H1 (cell line): ENCODE measurements around the gene SMYD3. TPM values are rescaled to one million over a fixed set of nuclear protein-coding genes. Genes with fewer than 3 reads are reported as not detected.

ENCODE experiments used
- CTCF ChIA-PET: fragments of 300-600 bp; sonication (Branson Sonifier 250); formaldehyde crosslinking; loops from one replicate; lab custom pipeline; 2021; ENCODE audit not compliant: partially characterized antibody; lab: Charles Lee
- POLR2A ChIA-PET: fragments of 300-600 bp; sonication (Branson Sonifier 250); formaldehyde crosslinking; loops from one replicate; lab custom pipeline; 2021; ENCODE audit warnings: inconsistent platforms; ENCODE audit not compliant: partially characterized antibody; lab: Charles Lee
- DNase-seq, 2 experiments: peaks; one replicate each; pipeline versions ENCODE4 v3.0.0 to v3.0.0-alpha.2; 2010 to 2022; ENCODE audit warnings: low spot score in 2 of 2, low read depth in 1 of 2, mixed read lengths in 1 of 2
- FAIRE-seq: peaks from 2 replicates; lab custom pipeline; 2011; peaks lifted over from hg19 to GRCh38; lab: Jason Lieb, UNC
- H2AFZ ChIP-seq: 2 replicates; pipeline ENCODE4 v1.8.1; 2012; ENCODE audit warnings: low read length, inconsistent platforms
- H2AK5ac ChIP-seq: 2 replicates; pipeline ENCODE4 v1.6.1; 2013; ENCODE audit warnings: low read depth, low read length
- H2BK120ac ChIP-seq: replicated peaks from 2 replicates; pipeline ENCODE3; 2013; ENCODE audit warnings: low read depth, low read length, inconsistent platforms
- H2BK12ac ChIP-seq: 2 replicates; pipeline ENCODE4 v1.6.1; 2013; ENCODE audit warnings: low read depth, low read length
- H2BK15ac ChIP-seq: 2 replicates; pipeline ENCODE4 v1.6.1; 2013; ENCODE audit warnings: low read length
- H2BK20ac ChIP-seq: 2 replicates; pipeline ENCODE4 v1.6.1; 2013; ENCODE audit warnings: low read length
- H2BK5ac ChIP-seq: 2 replicates; pipeline ENCODE4 v1.6.1; 2013; ENCODE audit warnings: low read depth, low read length
- H3K14ac ChIP-seq: 2 replicates; pipeline ENCODE4 v1.6.1; 2013; ENCODE audit warnings: inconsistent platforms; ENCODE audit not compliant: insufficient read length
- H3K18ac ChIP-seq: 2 replicates; pipeline ENCODE4 v1.6.1; 2013; ENCODE audit warnings: low read length; ENCODE audit errors: extremely low read depth
- H3K23ac ChIP-seq: 2 replicates; pipeline ENCODE4 v1.6.1; 2013; ENCODE audit warnings: inconsistent platforms; ENCODE audit not compliant: insufficient read length
- H3K23me2 ChIP-seq: 2 replicates; pipeline ENCODE4 v1.6.1; 2013; ENCODE audit warnings: low read depth, low read length
- H3K27ac ChIP-seq: 2 replicates; pipeline ENCODE4 v1.6.1; 2011; ENCODE audit warnings: low read depth, low read length, inconsistent platforms
- H3K27me3 ChIP-seq, 4 experiments: replicated peaks in 1 of 4; 1 replicate in 1 of 4; 2 replicates in 3 of 4; pipeline versions ENCODE4 v1.6.1 to v1.8.1; 2011 to 2013; ENCODE audit warnings: low read length in 3 of 4, mild to moderate bottlenecking in 3 of 4, inconsistent platforms in 2 of 4, mixed read lengths in 2 of 4, moderate library complexity in 1 of 4; ENCODE audit not compliant: control insufficient read depth in 3 of 4, insufficient read depth in 3 of 4; ENCODE audit errors: extremely low read depth in 1 of 4
- H3K36me3 ChIP-seq, 4 experiments: 2 replicates each; pipeline versions ENCODE4 v1.6.1 to v1.8.1; 2011 to 2013; ENCODE audit warnings: mild to moderate bottlenecking in 4 of 4, low read length in 3 of 4, moderate library complexity in 2 of 4, control low read depth in 1 of 4, inconsistent platforms in 1 of 4; ENCODE audit not compliant: insufficient read depth in 4 of 4, control insufficient read depth in 2 of 4
- H3K4ac ChIP-seq: replicated peaks from 2 replicates; pipeline ENCODE3; 2013; ENCODE audit warnings: low read length, low read depth, mixed read lengths, inconsistent platforms; ENCODE audit not compliant: insufficient read length
- H3K4me1 ChIP-seq, 4 experiments: replicated peaks in 1 of 4; 1 replicate in 1 of 4; 2 replicates in 3 of 4; pipeline versions ENCODE4 v1.6.1 to v1.8.1; 2011 to 2013; ENCODE audit warnings: low read length in 3 of 4, inconsistent platforms in 2 of 4, mixed read lengths in 1 of 4; ENCODE audit not compliant: insufficient read depth in 4 of 4, control insufficient read depth in 3 of 4
- H3K4me2 ChIP-seq, 2 experiments: 2 replicates each; pipeline versions ENCODE4 v1.6.1 to v1.8.1; 2011 to 2013; ENCODE audit warnings: low read depth in 2 of 2, low read length in 2 of 2, control low read depth in 1 of 2, inconsistent platforms in 1 of 2, mild to moderate bottlenecking in 1 of 2; ENCODE audit not compliant: insufficient read depth in 1 of 2
- H3K4me3 ChIP-seq, 4 experiments: fragments of 200-600, 300-600 bp in 1 of 4; sonication (generic), shearing (Covaris generic), sonication (Bioruptor Twin) in 1 of 4; 2 replicates each; pipeline versions ENCODE4 v1.5.1 to v1.8.1; 2011 to 2016; ENCODE audit warnings: low read length in 4 of 4, low read depth in 3 of 4, control low read depth in 2 of 4, inconsistent platforms in 2 of 4, mild to moderate bottlenecking in 2 of 4, mixed read lengths in 1 of 4, moderate library complexity in 1 of 4; ENCODE audit not compliant: insufficient read depth in 2 of 4; ENCODE audit errors: extremely low read depth in 1 of 4
- H3K56ac ChIP-seq: replicated peaks from 2 replicates; pipeline ENCODE3; 2013; ENCODE audit warnings: low read depth, mild to moderate bottlenecking, mixed read lengths, low read length, inconsistent platforms; ENCODE audit not compliant: insufficient read length
- H3K79me1 ChIP-seq: 2 replicates; pipeline ENCODE4 v1.6.1; 2013; ENCODE audit warnings: low read depth, low read length, control low read depth
- H3K79me2 ChIP-seq, 2 experiments: 2 replicates each; pipeline versions ENCODE4 v1.6.1 to v1.8.1; 2012 to 2013; ENCODE audit warnings: low read length in 2 of 2, mild to moderate bottlenecking in 2 of 2, inconsistent platforms in 1 of 2; ENCODE audit not compliant: insufficient read depth in 2 of 2, control insufficient read depth in 1 of 2
- H3K9ac ChIP-seq, 4 experiments: replicated peaks in 1 of 4; 1 replicate in 1 of 4; 2 replicates in 3 of 4; pipeline versions ENCODE4 v1.6.1 to v1.8.1; 2011 to 2013; ENCODE audit warnings: low read depth in 3 of 4, low read length in 3 of 4, control low read depth in 2 of 4, mild to moderate bottlenecking in 2 of 4, moderate library complexity in 2 of 4, inconsistent platforms in 1 of 4; ENCODE audit errors: extremely low read depth in 1 of 4
- H3K9me3 ChIP-seq, 2 experiments: 2 replicates each; pipeline versions ENCODE4 v1.6.1 to v1.8.1; 2012 to 2013; ENCODE audit warnings: mild to moderate bottlenecking in 2 of 2, moderate library complexity in 2 of 2, control low read depth in 1 of 2, inconsistent platforms in 1 of 2, low read depth in 1 of 2, low read length in 1 of 2, mixed read lengths in 1 of 2; ENCODE audit not compliant: insufficient read depth in 2 of 2
- H4K20me1 ChIP-seq, 2 experiments: replicated peaks in 1 of 2; 2 replicates each; pipeline versions ENCODE3 to v1.8.1; 2011 to 2013; ENCODE audit warnings: inconsistent platforms in 2 of 2, low read length in 2 of 2, mild to moderate bottlenecking in 1 of 2; ENCODE audit not compliant: insufficient read depth in 2 of 2, control insufficient read depth in 1 of 2
- H4K5ac ChIP-seq: 2 replicates; pipeline ENCODE4 v1.6.1; 2013; ENCODE audit warnings: low read length, low read depth, mixed read lengths, inconsistent platforms; ENCODE audit not compliant: insufficient read length
- H4K8ac ChIP-seq: 2 replicates; pipeline ENCODE4 v1.8.0; 2013; ENCODE audit warnings: mild to moderate bottlenecking, moderate library complexity, low read length, inconsistent platforms; ENCODE audit not compliant: insufficient read depth; ENCODE audit errors: extremely low read depth
- H4K91ac ChIP-seq: replicated peaks from 2 replicates; pipeline ENCODE3; 2013; ENCODE audit warnings: low read length, mixed read lengths, inconsistent platforms; ENCODE audit not compliant: insufficient read length
- CREB1 ChIP-seq: IDR thresholded peaks from 2 replicates; pipeline ENCODE4 v1.6.1; 2012; ENCODE audit warnings: inconsistent platforms
- HDAC2 ChIP-seq, 2 experiments: fragments of 300-600 bp in 1 of 2; sonication (generic) in 1 of 2; IDR thresholded peaks; 2 replicates each; pipeline ENCODE4 v1.6.1; 2011 to 2012; ENCODE audit warnings: low read depth in 2 of 2, low read length in 2 of 2, mild to moderate bottlenecking in 2 of 2, moderate library complexity in 2 of 2, borderline replicate concordance in 1 of 2, inconsistent platforms in 1 of 2
- POLR2A ChIP-seq, 2 experiments: IDR thresholded peaks; 1 replicate in 1 of 2; 2 replicates in 1 of 2; pipeline ENCODE4 v1.6.1; 2011; ENCODE audit warnings: low read depth in 2 of 2, low read length in 2 of 2, mild to moderate bottlenecking in 2 of 2; ENCODE audit errors: control extremely low read depth in 1 of 2
- RBBP5 ChIP-seq: IDR thresholded peaks from 2 replicates; pipeline ENCODE4 v1.7.1; 2012; ENCODE audit warnings: low read depth, mild to moderate bottlenecking, inconsistent platforms, low read length, moderate library complexity, borderline replicate concordance
- SAP30 ChIP-seq: fragments of 300-600 bp; sonication (generic); IDR thresholded peaks from 2 replicates; pipeline ENCODE4 v1.7.1; 2012; ENCODE audit warnings: low read length, moderate library complexity, mild to moderate bottlenecking, inconsistent platforms; ENCODE audit not compliant: insufficient read depth, insufficient replicate concordance
- SP4 ChIP-seq: IDR thresholded peaks from 2 replicates; pipeline ENCODE4 v1.6.1; 2012; ENCODE audit warnings: low read length, inconsistent platforms
- whole genome bisulfite sequencing, 2 experiments: shearing (Covaris generic) in 1 of 2; methylation state at CpG; one replicate each; pipeline versions ENCODE4 v1.1.6 to v1.1.7; 2013 to 2015; ENCODE audit warnings: low lambda C conversion rate in 2 of 2, mixed read lengths in 2 of 2, inconsistent platforms in 1 of 2, low coverage in 1 of 2, missing lambda C conversion rate in 1 of 2; ENCODE audit not compliant: insufficient replicate concordance in 2 of 2, insufficient coverage in 1 of 2, insufficient read length in 1 of 2; ENCODE audit errors: extremely low coverage in 1 of 2, missing lambda C conversion rate in 1 of 2; 5-methylcytosine and 5-hydroxymethylcytosine counted together
- long read RNA-seq, 2 experiments: library from RNA in 1 of 2; library from capped mRNA in 1 of 2; stranded (forward); transcript quantifications; one replicate each; pipeline ENCODE4 v2.0.0, GENCODE V29; 2021; ENCODE audit warnings: inconsistent platforms in 1 of 2
- polyA minus RNA-seq, 3 experiments: library from RNA; depleted of rRNA, polyadenylated mRNA; stranded (reverse); fragments of >200 nt; gene quantifications; 1 replicate in 2 of 3; 2 replicates in 1 of 3; pipeline ENCODE4 v1.2.3, GENCODE V29; 2011
- polyA plus RNA-seq, 7 experiments: library from polyadenylated mRNA; depleted of rRNA in 3 of 7; stranded (reverse) in 5 of 7; unstranded in 2 of 7; fragments of >200 nt in 5 of 7; fragments of 200-250 nt in 2 of 7; gene quantifications; 1 replicate in 5 of 7; 2 replicates in 1 of 7; 4 replicates in 1 of 7; pipeline versions ENCODE4 v1.2.1 to v1.2.3, GENCODE V29; 2011 to 2013; ENCODE audit warnings: missing spikeins in 2 of 7, mixed read lengths in 2 of 7
- total RNA-seq: library from RNA; stranded (reverse); fragmentation: NEBNext Ultra II Directional; extraction: Animal tissue kit (Norgen Biotek cat#: 25700); gene quantifications from 2 replicates; pipeline ENCODE4 v1.2.1, GENCODE V29; 2021
- TF ChIP-seq, protein P1 (sequence below): IDR thresholded peaks from 2 replicates; pipeline ENCODE4 v1.6.1; 2012; ENCODE audit warnings: inconsistent platforms

Gene SMYD3
- 25.0 and 25.4 TPM in 2 replicates for total RNA-seq
- 16.3 and 17.3 TPM in 2 replicates for polyA plus RNA-seq (2011; rRNA removed)
- 28.1 TPM for polyA plus RNA-seq (2011; cell fraction: cytosol; rRNA removed)
- polyA plus RNA-seq (2011; cell fraction: nucleus; rRNA removed), result 18.4 TPM
- 23.3 to 29.6 TPM (median 27.3 TPM) in 4 replicates for polyA plus RNA-seq (2012, experiment 1 of 2)
- 8.5 TPM for polyA plus RNA-seq (2012, experiment 2 of 2)
- polyA plus RNA-seq (2013, experiment 1 of 2), result 26.2 TPM
- polyA plus RNA-seq (2013, experiment 2 of 2), result 27.2 TPM
- polyA minus RNA-seq (2011; rRNA and poly(A)+ RNA removed), result 26.2 and 27.1 TPM in 2 replicates
- 21.1 TPM for polyA minus RNA-seq (2011; cell fraction: cytosol; rRNA and poly(A)+ RNA removed)
- polyA minus RNA-seq (2011; cell fraction: nucleus; rRNA and poly(A)+ RNA removed), result 60.0 TPM
- long read RNA-seq, experiment 1, partial matches to known transcripts, result 5 of 6 reads
- long read RNA-seq, experiment 1, other reads (novel, unspliced or antisense), result 1 of 6 reads
- long read RNA-seq, experiment 2, partial matches to known transcripts, result 0 of 2 reads
- long read RNA-seq, experiment 2, other reads (novel, unspliced or antisense), result 2 of 2 reads

DNA sequence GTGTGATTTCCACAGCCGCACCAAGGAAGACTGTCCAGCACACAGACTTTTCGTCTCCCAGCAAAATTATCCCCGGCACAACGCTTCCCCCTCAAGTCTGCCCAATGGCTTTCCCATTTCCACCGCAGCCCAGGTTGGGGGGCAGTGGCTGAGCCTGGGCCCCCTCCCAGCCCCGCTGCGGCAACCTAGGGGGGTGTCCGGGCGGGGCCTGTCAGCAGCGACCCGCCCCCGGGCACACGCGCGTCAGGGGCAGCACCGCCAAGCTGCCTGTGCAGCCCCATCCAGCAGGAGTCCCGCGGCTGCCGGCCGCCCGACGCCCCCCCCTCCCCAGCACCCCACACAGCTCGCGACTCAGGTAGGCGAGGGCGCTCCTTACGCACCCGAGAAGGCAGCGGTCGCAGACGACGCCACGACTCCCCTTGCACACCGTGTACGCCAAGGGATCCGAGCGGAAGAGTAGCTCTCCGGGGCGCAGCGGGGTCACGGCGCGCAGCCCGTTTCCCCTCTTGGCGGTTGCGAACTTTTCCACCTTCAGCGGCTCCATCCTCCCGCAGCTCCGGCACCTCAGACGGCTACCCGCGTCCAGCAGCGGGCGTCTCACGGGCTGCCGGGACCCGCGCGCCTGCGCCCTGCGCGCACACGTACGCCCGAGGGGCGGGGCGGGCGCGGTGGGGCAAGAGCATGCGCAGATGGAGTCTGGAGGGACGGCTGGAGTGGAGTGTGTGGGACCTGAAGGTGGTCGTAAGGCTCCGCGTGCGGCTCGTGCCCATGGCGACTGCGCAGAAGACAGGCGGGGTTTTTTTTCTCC, at the start of gene SMYD3:
SMYD3 (minus strand) TSS at position 606 of the 808 bp plus-strand sequence.
- peak within 1 kb of the TSS; percentile 64 to 94 (median 74) for H3K4me3 ChIP-seq
- no peaks in the 10 kb centered on the region for H4K20me1 ChIP-seq
- 2% methylated on average over 41 of the region's 79 CpGs; no CpG with 5 or more reads in 1 of the 2 experiments for WGBS, 2 experiments
- H2BK12ac ChIP-seq, result no peak within 1 kb of the TSS
- no peaks in the 10 kb centered on the region for H3K9me3 ChIP-seq
- no peak within 1 kb of the TSS for H2BK120ac ChIP-seq
- H3K14ac ChIP-seq, result no peak within 1 kb of the TSS
- no peak within 1 kb of the TSS for H4K91ac ChIP-seq
- H2AFZ ChIP-seq, result peak within 1 kb of the TSS; percentile 99
- H2BK5ac ChIP-seq, result no peak within 1 kb of the TSS; the same call in 1 of the 2 replicates
- H2BK20ac ChIP-seq, result no peak within 1 kb of the TSS
- peak within 1 kb of the TSS; percentile 96 for H4K5ac ChIP-seq
- H3K36me3 ChIP-seq, result no peaks in the 10 kb centered on the region
- no peak within 1 kb of the TSS for H2BK15ac ChIP-seq
- H3K27me3 ChIP-seq, result peaks cover 0 to 3% (median 0%) of the 10 kb centered on the region in 4 experiments; a peak in 1 of 7 replicates
- peak within 1 kb of the TSS; percentile 83 for H3K18ac ChIP-seq
- POLR2A ChIA-PET, result interaction anchor here (1.4 to 1.7 kb wide), 2 partner anchors 24 to 59 kb away, joined by 3 to 7 read pairs; partner anchors contain the start of genes CNST and TFB2M
- H3K79me2 ChIP-seq, result 0 out of 4 replicates have a peak, but pooled peaks cover 0 to 6% of the 10 kb centered on the region in 2 experiments
- H3K4me2 ChIP-seq, result peak within 1 kb of the TSS; percentile 91 to 94
- FAIRE-seq (no peak), DNase-seq (peak; percentile 69 to 87)
- peak within 1 kb of the TSS; percentile 77 for H3K4ac ChIP-seq
- H3K4me1 ChIP-seq, result peaks cover 0 to 6% (median 3%) of the 10 kb centered on the region in 4 experiments; a peak in 3 of 7 replicates
- H3K9ac ChIP-seq, result peak within 1 kb of the TSS; percentile 29 to 51 (median 40); a peak in 5 of 7 replicates
- no peak within 1 kb of the TSS; the same call in 1 of the 2 replicates for H3K27ac ChIP-seq
- peak within 1 kb of the TSS; percentile 7 for H4K8ac ChIP-seq
- H3K23ac ChIP-seq, result no peak within 1 kb of the TSS
- H3K79me1 ChIP-seq, result peaks cover 2% of the 10 kb centered on the region; the same call in 1 of the 2 replicates
- peaks cover 8% of the 10 kb centered on the region for H3K23me2 ChIP-seq
- CTCF ChIA-PET, result interaction anchor here (0.6 to 3.2 kb wide), 6 partner anchors 14 to 224 kb away, joined by 3 to 12 read pairs (median 4); no protein-coding TSS in a partner anchor
- peak within 1 kb of the TSS; percentile 53 for H3K56ac ChIP-seq
- H2AK5ac ChIP-seq, result no peak within 1 kb of the TSS
- TF ChIP-seq POLR2A (IDR thresholded peaks at IDR 0.05; ENCODE audit: control extremely low read depth in 1 of 2, low read depth in 2 of 2, low read length in 2 of 2) (peak in 1 of 2 experiments; percentile 43; a peak in 2 of 3 replicates), CREB1 (0 out of 2 replicates have a peak, but pooled peaks have one; percentile 42), RBBP5 (peak; percentile 96), SP4 (0 out of 2 replicates have a peak, but pooled peaks have one; percentile 28), HDAC2 (IDR thresholded peaks at IDR 0.05; ENCODE audit: borderline replicate concordance in 1 of 2, low read depth in 2 of 2, low read length in 2 of 2) (0 out of 4 replicates have a peak, but pooled peaks of 1 of the 2 experiments have one; percentile 57), SAP30 (no peak)
- TF ChIP-seq, protein P1, sequence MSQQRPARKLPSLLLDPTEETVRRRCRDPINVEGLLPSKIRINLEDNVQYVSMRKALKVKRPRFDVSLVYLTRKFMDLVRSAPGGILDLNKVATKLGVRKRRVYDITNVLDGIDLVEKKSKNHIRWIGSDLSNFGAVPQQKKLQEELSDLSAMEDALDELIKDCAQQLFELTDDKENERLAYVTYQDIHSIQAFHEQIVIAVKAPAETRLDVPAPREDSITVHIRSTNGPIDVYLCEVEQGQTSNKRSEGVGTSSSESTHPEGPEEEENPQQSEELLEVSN, result peak; percentile 58
